Natural killer cell (primary cell): ENCODE results near the gene ASAP2. TPM values are rescaled to one million over a fixed set of nuclear protein-coding genes. Genes with fewer than 3 reads are reported as not detected.

Experiments used
- ATAC-seq, 3 donors: fragments of 150-1000 bp in 2 of 3; fragments of 200-7000 bp in 1 of 3; cut with Tn5 transposase; 1 replicate in 1 of 3; 2 replicates in 2 of 3; pipeline ENCODE4 v1.10.0; 2021; ENCODE audit warnings: mild to moderate bottlenecking in 2 of 3, moderate library complexity in 2 of 3
- DNase-seq, 2 donors: peaks; one replicate each; pipeline versions ENCODE4 v3.0.0 to v3.0.0-alpha.2; 2013 to 2021; ENCODE audit warnings: mixed read lengths in 1 of 2
- H3K27ac ChIP-seq: one replicate; pipeline ENCODE4 v1.5.1; 2013; ENCODE audit warnings: mild to moderate bottlenecking, low read length
- H3K27me3 ChIP-seq: one replicate; pipeline ENCODE4 v1.6.1; 2013; ENCODE audit warnings: low read length; ENCODE audit not compliant: control insufficient read depth, insufficient read depth
- H3K36me3 ChIP-seq: one replicate; pipeline ENCODE4 v1.6.1; 2013; ENCODE audit warnings: low read length; ENCODE audit not compliant: control insufficient read depth, insufficient read depth
- H3K4me1 ChIP-seq: one replicate; pipeline ENCODE4 v1.6.1; 2013; ENCODE audit warnings: low read length; ENCODE audit not compliant: control insufficient read depth, insufficient read depth
- H3K4me3 ChIP-seq: one replicate; pipeline ENCODE4 v1.5.1; 2013; ENCODE audit warnings: low read length
- H3K9me3 ChIP-seq: one replicate; pipeline ENCODE4 v1.6.1; 2013; ENCODE audit warnings: low read length; ENCODE audit not compliant: control insufficient read depth, insufficient read depth
- H3K27ac Mint-ChIP-seq, 2 donors: one replicate each; pipeline ENCODE4 v1.8.0; 2022; ENCODE audit warnings: mild to moderate bottlenecking in 2 of 2, mixed read lengths in 2 of 2, moderate library complexity in 1 of 2
- H3K27me3 Mint-ChIP-seq, 2 donors: one replicate each; pipeline ENCODE4 v1.8.0; 2022; ENCODE audit warnings: low read depth in 2 of 2, mixed read lengths in 2 of 2
- H3K36me3 Mint-ChIP-seq: one replicate; pipeline ENCODE4 v1.8.0; 2022; ENCODE audit warnings: mixed read lengths
- H3K4me1 Mint-ChIP-seq, 2 donors: one replicate each; pipeline ENCODE4 v1.8.0; 2022; ENCODE audit warnings: mixed read lengths in 2 of 2
- H3K4me3 Mint-ChIP-seq: one replicate; pipeline ENCODE4 v1.8.0; 2022; ENCODE audit warnings: mild to moderate bottlenecking, moderate library complexity, mixed read lengths
- H3K9me3 Mint-ChIP-seq, 2 donors: one replicate each; pipeline ENCODE4 v1.8.0; 2022; ENCODE audit warnings: mixed read lengths in 2 of 2
- WGBS: methylation state at CpG from one replicate; pipeline ENCODE4 v1.1.7; 2013; ENCODE audit warnings: missing lambda C conversion rate; ENCODE audit not compliant: insufficient coverage; 5-methylcytosine and 5-hydroxymethylcytosine counted together
- intact Hi-C: fragments of 100-400 bp; cut with micrococcal nuclease; formaldehyde crosslinking; loops from one replicate; pipeline ENCODE4 v1.14.2; 2022
- total RNA-seq, 4 donors: library from RNA; stranded (reverse); fragments of 120-200 nt in 1 of 4; gene quantifications; one replicate each; pipeline versions ENCODE4 v1.2.3 to v1.2.4, GENCODE V29; 2013 to 2022
- TF ChIP-seq, protein P1 (sequence below): fragments of 200-600 bp; IDR thresholded peaks from one replicate; pipeline ENCODE4 v1.8.0; 2022; ENCODE audit warnings: antibody characterized with exemption

ASAP2 gene
- total RNA-seq, 3 donors from 2014 or later (not counting 1 experiment from before 2014, with no cell fraction given), result 0.20 to 1.8 (median 0.60) TPM

DNA sequence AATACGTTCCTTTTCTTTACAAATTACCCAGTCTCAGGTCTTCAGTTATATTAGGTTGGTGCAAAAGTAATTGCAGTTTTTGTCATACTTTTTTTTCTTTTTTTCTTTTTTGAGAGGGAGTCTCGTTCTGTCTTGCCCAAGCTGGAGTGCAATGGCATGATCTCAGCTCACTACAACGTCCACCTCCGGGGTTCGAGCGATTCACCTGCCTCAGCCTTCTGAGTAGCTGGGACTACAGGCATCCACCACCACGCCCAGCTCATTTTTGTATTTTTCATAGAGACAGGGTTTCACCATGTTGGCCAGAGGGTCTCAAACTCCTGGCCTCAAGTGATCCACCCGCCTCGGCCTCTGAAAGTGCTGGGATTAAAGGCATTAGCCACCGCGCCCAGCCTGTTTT is 43.8 kb upstream of the ASAP2 start:
- WGBS, result 93% methylated on average over 10 of the region's 11 CpGs
- H3K4me3 ChIP-seq, result no peak overlapping the region
- TF ChIP-seq, protein P1, sequence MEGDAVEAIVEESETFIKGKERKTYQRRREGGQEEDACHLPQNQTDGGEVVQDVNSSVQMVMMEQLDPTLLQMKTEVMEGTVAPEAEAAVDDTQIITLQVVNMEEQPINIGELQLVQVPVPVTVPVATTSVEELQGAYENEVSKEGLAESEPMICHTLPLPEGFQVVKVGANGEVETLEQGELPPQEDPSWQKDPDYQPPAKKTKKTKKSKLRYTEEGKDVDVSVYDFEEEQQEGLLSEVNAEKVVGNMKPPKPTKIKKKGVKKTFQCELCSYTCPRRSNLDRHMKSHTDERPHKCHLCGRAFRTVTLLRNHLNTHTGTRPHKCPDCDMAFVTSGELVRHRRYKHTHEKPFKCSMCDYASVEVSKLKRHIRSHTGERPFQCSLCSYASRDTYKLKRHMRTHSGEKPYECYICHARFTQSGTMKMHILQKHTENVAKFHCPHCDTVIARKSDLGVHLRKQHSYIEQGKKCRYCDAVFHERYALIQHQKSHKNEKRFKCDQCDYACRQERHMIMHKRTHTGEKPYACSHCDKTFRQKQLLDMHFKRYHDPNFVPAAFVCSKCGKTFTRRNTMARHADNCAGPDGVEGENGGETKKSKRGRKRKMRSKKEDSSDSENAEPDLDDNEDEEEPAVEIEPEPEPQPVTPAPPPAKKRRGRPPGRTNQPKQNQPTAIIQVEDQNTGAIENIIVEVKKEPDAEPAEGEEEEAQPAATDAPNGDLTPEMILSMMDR, result no peak
- DNase-seq (no peak), ATAC-seq (no peak)
- H3K4me3 Mint-ChIP-seq, result no peak overlapping the region
- H3K9me3 Mint-ChIP-seq, result no peaks in the 10 kb centered on the region
- no peak overlapping the region for H3K27ac ChIP-seq
- intact Hi-C loops, result no loop called here
- no peaks in the 10 kb centered on the region for H3K36me3 Mint-ChIP-seq
- peaks cover 3% of the 10 kb centered on the region for H3K4me1 ChIP-seq
- no peaks in the 10 kb centered on the region for H3K9me3 ChIP-seq
- no peaks in the 10 kb centered on the region for H3K4me1 Mint-ChIP-seq
- no peaks in the 10 kb centered on the region for H3K27me3 ChIP-seq
- no peaks in the 10 kb centered on the region for H3K36me3 ChIP-seq
- no peak overlapping the region for H3K27ac Mint-ChIP-seq
- H3K27me3 Mint-ChIP-seq, result no peaks in the 10 kb centered on the region

DNA sequence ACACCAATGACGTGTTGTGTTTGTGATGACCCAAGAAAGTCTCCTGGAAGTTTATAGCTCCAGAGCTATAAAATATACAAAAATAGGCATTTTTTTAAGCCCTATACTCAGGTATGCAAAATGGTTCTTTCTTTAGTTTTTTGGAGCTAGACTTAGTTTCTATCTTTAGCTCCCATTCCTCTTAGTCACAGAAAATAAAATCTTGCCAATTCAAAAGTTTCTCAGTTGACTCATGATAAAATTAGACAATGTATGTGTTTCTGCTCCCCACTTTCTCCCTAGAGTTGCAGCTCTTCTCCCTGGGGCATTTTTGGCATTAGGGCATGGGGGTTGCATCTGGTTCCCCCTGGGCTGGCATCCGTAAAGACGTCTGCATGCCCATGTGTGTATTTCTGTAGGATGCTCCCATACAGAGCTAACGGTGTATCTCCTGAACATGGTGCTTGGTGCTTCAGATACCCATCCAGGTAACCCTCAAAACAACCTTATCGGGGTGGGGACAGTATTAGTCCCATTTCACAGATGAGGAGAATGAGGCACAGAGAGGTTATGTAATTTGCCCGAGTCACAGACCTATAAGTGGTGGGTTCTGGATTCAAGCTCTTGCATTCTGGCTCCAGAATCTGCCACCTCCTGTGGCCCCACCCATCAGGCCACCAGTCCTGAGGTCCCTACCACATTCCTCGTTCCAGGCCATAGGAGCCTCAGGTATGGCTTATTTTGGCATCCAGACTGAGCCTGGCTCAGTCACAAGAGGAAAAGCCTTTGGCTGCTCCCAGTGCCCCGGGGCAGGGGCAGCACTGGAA is 43.1 kb upstream of the ASAP2 start:
- DNase-seq (no peak), ATAC-seq (no peak)
- Histone ChIP-seq H3K27me3 (no peaks in the 10 kb centered on the region), H3K36me3 (no peaks in the 10 kb centered on the region), H3K9me3 (no peaks in the 10 kb centered on the region), H3K4me1 (peaks cover 3% of the 10 kb centered on the region), H3K4me3 (no peak overlapping the region), H3K27ac (no peak overlapping the region)
- H3K9me3 Mint-ChIP-seq, result no peaks in the 10 kb centered on the region
- no peak overlapping the region for H3K27ac Mint-ChIP-seq
- intact Hi-C loops, result no loop called here
- no peaks in the 10 kb centered on the region for H3K4me1 Mint-ChIP-seq
- H3K4me3 Mint-ChIP-seq, result no peak overlapping the region
- H3K36me3 Mint-ChIP-seq, result no peaks in the 10 kb centered on the region
- WGBS, result 84% methylated on average over 8 of the region's 8 CpGs
- peaks cover 0 to 2% of the 10 kb centered on the region in 2 donors for H3K27me3 Mint-ChIP-seq
- TF ChIP-seq, protein P1, result no peak

DNA sequence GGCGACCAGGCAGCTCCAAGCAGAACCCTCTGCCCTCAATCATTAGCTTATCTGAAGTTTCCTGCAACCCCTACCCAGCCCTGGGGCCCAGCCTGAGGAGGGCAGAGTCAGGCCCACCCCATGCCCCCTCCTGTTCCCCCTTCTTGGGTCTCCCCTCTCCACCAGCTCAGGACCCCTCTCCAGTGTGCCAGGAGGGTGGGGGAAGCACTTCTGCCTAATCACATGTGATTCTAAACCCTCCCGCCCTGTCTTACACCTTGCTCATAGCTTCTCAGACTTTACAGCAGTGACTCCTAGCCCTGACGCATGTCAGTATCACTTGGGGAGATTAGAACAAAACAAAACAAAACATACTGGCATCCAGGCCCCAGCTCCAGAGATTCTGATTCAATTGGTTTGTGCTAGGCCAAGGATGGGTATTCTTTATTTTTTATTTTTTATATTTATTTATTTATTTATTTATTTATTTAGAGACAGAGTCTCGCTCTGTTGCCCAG is 42.5 kb upstream of the ASAP2 start:
- Mint-ChIP-seq H3K4me3 (no peak overlapping the region), H3K27ac (no peak overlapping the region), H3K36me3 (no peaks in the 10 kb centered on the region), H3K4me1 (no peaks in the 10 kb centered on the region), H3K27me3 (peaks cover 4 to 8% of the 10 kb centered on the region in 2 donors), H3K9me3 (no peaks in the 10 kb centered on the region)
- intact Hi-C loops, result no loop called here
- Histone ChIP-seq H3K4me3 (no peak overlapping the region), H3K27me3 (no peaks in the 10 kb centered on the region), H3K9me3 (no peaks in the 10 kb centered on the region), H3K36me3 (no peaks in the 10 kb centered on the region), H3K4me1 (peaks cover 6% of the 10 kb centered on the region), H3K27ac (no peak overlapping the region)
- WGBS, result 82% methylated on average over 4 of the region's 4 CpGs
- DNase-seq (no peak), ATAC-seq (no peak)
- TF ChIP-seq, protein P1, result no peak
